ENCODE data around the gene ZCCHC7. TPM values are rescaled to one million over a fixed set of nuclear protein-coding genes. Genes with fewer than 3 reads are reported as not detected.

The ZCCHC7 gene
- total and polyA plus RNA-seq, 2 of the 8 experiments (the other 6 are each of a cell fraction or from before 2014, with no cell fraction given) = 12.2 to 27.5 TPM

- Histone ChIP-seq H2BK15ac (ENCODE audit: low read length) (no peak overlapping the region), H3K4ac (replicated peaks; ENCODE audit: insufficient read length, low read depth, low read length) (no peak overlapping the region), H4K91ac (replicated peaks; ENCODE audit: insufficient read length, low read length) (no peak overlapping the region), H3K4me1 (replicated peaks in 1 of 4; ENCODE audit: control insufficient read depth in 3 of 4, insufficient read depth in 4 of 4, low read length in 3 of 4) (peaks cover 2 to 24% (median 9%) of the 10 kb centered on the region in 4 experiments; a peak in 6 of 7 replicates), H3K27ac (ENCODE audit: low read depth, low read length) (no peak overlapping the region), H3K14ac (ENCODE audit: insufficient read length) (no peak overlapping the region), H4K20me1 (replicated peaks in 1 of 2; ENCODE audit: control insufficient read depth in 1 of 2, insufficient read depth in 2 of 2, low read length in 2 of 2) (peaks cover 0 to 2% of the 10 kb centered on the region in 2 experiments), H2BK20ac (ENCODE audit: low read length) (no peak overlapping the region), H3K4me2 (ENCODE audit: insufficient read depth in 1 of 2, low read depth in 2 of 2, low read length in 2 of 2) (no peak overlapping the region), H2BK12ac (ENCODE audit: low read depth, low read length) (no peak overlapping the region), H2AFZ (ENCODE audit: low read length) (no peak overlapping the region), H2BK120ac (replicated peaks; ENCODE audit: low read depth, low read length) (no peak overlapping the region), H3K79me1 (ENCODE audit: low read depth, low read length) (no peaks in the 10 kb centered on the region; the same call in 1 of the 2 replicates), H3K27me3 (replicated peaks in 1 of 4; ENCODE audit: control insufficient read depth in 3 of 4, extremely low read depth in 1 of 4, insufficient read depth in 3 of 4, low read length in 3 of 4) (no peaks in the 10 kb centered on the region), H3K9me3 (ENCODE audit: insufficient read depth in 2 of 2, low read depth in 1 of 2, low read length in 1 of 2) (0 out of 4 replicates have a peak, but pooled peaks cover 0 to 3% of the 10 kb centered on the region in 2 experiments), H3K9ac (replicated peaks in 1 of 4; ENCODE audit: extremely low read depth in 1 of 4, low read depth in 3 of 4, low read length in 3 of 4) (no peak overlapping the region), H2BK5ac (ENCODE audit: low read depth, low read length) (no peak overlapping the region), H2AK5ac (ENCODE audit: low read depth, low read length) (no peak overlapping the region), H3K23me2 (ENCODE audit: low read depth, low read length) (no peaks in the 10 kb centered on the region), H3K23ac (ENCODE audit: insufficient read length) (no peak overlapping the region), H3K18ac (ENCODE audit: extremely low read depth, low read length) (no peak overlapping the region), H4K5ac (ENCODE audit: insufficient read length, low read depth, low read length) (no peak overlapping the region), H3K79me2 (ENCODE audit: control insufficient read depth in 1 of 2, insufficient read depth in 2 of 2, low read length in 2 of 2) (peaks cover 0 to 25% of the 10 kb centered on the region in 2 experiments; a peak in 3 of 4 replicates), H3K36me3 (ENCODE audit: control insufficient read depth in 2 of 4, insufficient read depth in 4 of 4, low read length in 3 of 4) (no peaks in the 10 kb centered on the region; a peak in 2 of 8 replicates), H3K4me3 (ENCODE audit: extremely low read depth in 1 of 4, insufficient read depth in 2 of 4, low read depth in 3 of 4, low read length in 4 of 4) (no peak overlapping the region), H4K8ac (ENCODE audit: extremely low read depth, insufficient read depth, low read length) (no peak overlapping the region), H3K56ac (replicated peaks; ENCODE audit: insufficient read length, low read depth, low read length) (no peak overlapping the region)
- DNase-seq (ENCODE audit: low read depth in 1 of 2, low spot score in 2 of 2) = no peak
- POLR2A ChIA-PET (ENCODE audit: partially characterized antibody) = interaction anchor here (1.1 to 1.7 kb wide), 2 partner anchors 49 to 163 kb away, joined by 3 read pairs; no protein-coding TSS in a partner anchor
- TF ChIP-seq NRF1 (IDR thresholded peaks at IDR 0.05; ENCODE audit: low read depth, low read length) (no peak), RBBP5 (IDR thresholded peaks at IDR 0.05; ENCODE audit: borderline replicate concordance, low read depth, low read length) (no peak), SP2 (IDR thresholded peaks at IDR 0.05; ENCODE audit: low read length) (no peak), CBX8 (IDR thresholded peaks at IDR 0.05; ENCODE audit: borderline replicate concordance, low read depth, low read length) (no peak), KDM4A (IDR thresholded peaks at IDR 0.05; ENCODE audit: low read depth, low read length, severe bottlenecking) (no peak), SUZ12 (IDR thresholded peaks at IDR 0.05; ENCODE audit: low read length) (no peak)
- TF ChIP-seq, protein P1, sequence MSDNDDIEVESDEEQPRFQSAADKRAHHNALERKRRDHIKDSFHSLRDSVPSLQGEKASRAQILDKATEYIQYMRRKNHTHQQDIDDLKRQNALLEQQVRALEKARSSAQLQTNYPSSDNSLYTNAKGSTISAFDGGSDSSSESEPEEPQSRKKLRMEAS (IDR thresholded peaks at IDR 0.05) = no peak
- CTCF ChIA-PET (ENCODE audit: partially characterized antibody) = interaction anchor here (0.9 kb wide), 1 partner anchor 205 kb away, joined by 3 read pairs; no protein-coding TSS in a partner anchor
- no peak for FAIRE-seq
Observed at GRCh38 chr9:37202091-37202490, 81.7 kb downstream of the ZCCHC7 start.
